Erythroblast (primary cell): ENCODE results near the gene CDK12.
A peak's percentile ranks its signal among the peaks of the same experiment; 100 is the strongest.
"Not testable (repeated sequence)": the region's sequence is repeated elsewhere in the genome, so short reads cannot be mapped to it uniquely, and the experiment has no call there.

Experiments used
- DNase-seq, 2 experiments: peaks; one replicate each; lab custom pipeline; 2025; lab: John Stamatoyannopoulos, UW
- GATA1 ChIP-seq: IDR thresholded peaks from 2 replicates; pipeline ENCODE4 v1.6.1; 2011; ENCODE audit warnings: low read depth, mild to moderate bottlenecking, control low read depth, low read length, moderate library complexity
- POLR2A ChIP-seq: IDR thresholded peaks from 2 replicates; pipeline ENCODE4 v1.6.1; 2011; ENCODE audit warnings: mild to moderate bottlenecking, low read length

The CDK12 gene

DNA sequence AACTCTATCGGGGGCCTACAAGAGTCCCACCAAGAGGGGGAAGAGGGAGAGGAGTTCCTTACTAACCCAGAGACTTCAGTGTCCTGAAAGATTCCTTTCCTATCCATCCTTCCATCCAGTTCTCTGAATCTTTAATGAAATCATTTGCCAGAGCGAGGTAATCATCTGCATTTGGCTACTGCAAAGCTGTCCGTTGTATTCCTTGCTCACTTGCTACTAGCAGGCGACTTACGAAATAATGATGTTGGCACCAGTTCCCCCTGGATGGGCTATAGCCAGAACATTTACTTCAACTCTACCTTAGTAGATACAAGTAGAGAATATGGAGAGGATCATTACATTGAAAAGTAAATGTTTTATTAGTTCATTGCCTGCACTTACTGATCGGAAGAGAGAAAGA is 70.0 kb downstream of the CDK12 start:
- DNase-seq, result no peak

DNA sequence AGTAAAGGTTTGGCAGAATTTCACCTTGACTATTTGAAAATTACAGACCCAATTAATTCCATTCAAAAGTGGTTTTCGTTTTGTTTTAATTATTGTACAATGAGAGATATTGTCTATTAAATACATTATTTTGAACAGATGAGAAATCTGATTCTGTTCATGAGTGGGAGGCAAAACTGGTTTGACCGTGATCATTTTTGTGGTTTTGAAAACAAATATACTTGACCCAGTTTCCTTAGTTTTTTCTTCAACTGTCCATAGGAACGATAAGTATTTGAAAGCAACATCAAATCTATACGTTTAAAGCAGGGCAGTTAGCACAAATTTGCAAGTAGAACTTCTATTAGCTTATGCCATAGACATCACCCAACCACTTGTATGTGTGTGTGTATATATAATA is 72.6 kb downstream of the CDK12 start:
- DNase-seq, result no peak
- TF ChIP-seq GATA1 (no peak), POLR2A (no peak)

More for the DNA sequence above, 70.0 kb downstream of the CDK12 start:
- TF ChIP-seq GATA1 (no peak), POLR2A (no peak)

DNA sequence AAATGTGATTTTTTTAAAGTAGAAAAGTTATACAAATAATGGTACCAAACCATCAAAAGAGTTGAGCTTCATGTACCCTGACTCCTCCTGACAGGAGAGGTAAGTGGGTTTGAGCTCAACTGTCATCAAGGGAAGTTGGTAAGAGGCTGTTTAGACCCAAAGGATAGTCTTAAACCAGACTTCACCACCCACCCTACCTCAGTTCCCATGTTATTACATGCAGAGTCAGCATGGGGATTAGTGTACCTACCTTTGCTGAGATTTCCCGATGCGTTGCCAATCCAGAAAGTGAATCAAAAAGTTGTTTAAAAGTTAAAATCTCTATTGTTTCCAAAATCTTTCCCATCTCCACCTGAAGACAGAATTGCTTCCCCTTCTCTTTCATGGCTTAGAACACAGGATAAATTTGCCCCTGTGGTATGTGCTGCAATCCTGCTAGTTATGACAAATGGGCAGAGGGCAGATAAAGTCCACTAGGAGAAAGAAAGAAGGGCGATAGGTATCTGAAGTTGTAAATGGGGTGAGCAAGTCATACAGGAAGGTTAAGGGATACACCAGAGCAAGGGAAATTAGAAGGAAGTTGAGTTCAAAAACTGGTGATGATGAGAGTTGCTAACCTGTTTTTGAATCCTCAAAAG is 73.6 kb downstream of the CDK12 start:
- DNase-seq, result no peak
- TF ChIP-seq GATA1 (no peak), POLR2A (no peak)

DNA sequence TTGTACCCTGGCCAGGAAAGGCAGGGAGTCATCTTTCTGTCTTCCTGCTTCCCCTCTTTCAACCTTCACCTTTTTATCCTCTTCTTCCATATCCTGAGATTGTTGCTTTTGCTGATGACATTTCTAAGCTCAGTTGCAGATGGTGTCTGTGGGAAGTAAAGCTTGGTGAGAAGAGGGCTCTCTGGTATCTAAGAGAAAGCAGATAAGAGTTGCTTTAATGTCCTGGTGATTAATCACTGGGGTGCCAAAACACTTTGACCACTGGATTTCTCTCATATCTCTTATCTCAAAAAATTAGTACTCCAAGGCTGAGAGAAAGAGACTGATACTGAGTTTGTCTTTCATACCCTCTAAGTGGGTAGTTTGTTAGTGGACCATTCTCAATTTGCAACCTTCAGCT is 75.2 kb downstream of the CDK12 start:
- TF ChIP-seq GATA1 (no peak), POLR2A (no peak)
- peak; percentile 42 to 75 for DNase-seq

DNA sequence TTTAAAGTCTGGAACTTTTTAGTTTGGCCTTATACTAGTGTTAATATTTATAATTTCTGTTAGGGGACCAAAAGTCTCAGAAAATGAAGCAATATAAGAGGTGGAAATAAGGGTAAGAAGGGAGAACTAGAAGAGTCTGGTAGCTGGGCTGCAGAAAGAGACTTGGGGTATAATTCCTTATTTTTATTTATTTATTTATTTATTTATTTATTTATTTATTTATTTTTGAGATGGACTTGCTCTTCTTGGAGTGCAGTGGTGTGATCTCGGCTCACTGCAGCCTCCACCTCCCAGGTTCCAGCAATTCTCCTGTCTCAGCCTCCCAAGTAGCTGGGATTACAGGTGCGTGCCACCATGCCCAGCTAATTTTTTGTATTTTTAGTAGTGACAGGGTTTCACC is 76.1 kb downstream of the CDK12 start:
- not testable (repeated sequence) for DNase-seq

DNA sequence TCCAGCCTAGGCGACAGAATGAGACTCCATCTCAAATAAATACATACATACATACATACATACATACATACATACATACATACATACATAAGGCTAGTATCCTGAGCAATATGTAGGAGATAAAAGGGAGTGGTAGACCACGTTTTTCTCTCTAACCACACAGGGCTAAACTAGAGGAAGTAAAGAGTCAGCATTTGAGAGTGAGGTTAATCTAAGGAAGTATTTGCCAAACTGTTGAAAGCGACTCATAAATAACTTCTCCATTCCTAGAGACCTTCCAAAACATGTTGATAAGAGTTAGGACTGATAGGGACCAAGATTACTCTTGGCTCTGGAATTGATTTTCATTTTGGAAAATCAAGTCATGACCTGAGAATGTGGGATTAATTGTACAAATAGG is 77.6 kb downstream of the CDK12 start:
- no peak for TF ChIP-seq GATA1
- no peak for TF ChIP-seq POLR2A
- no peak for DNase-seq

DNA sequence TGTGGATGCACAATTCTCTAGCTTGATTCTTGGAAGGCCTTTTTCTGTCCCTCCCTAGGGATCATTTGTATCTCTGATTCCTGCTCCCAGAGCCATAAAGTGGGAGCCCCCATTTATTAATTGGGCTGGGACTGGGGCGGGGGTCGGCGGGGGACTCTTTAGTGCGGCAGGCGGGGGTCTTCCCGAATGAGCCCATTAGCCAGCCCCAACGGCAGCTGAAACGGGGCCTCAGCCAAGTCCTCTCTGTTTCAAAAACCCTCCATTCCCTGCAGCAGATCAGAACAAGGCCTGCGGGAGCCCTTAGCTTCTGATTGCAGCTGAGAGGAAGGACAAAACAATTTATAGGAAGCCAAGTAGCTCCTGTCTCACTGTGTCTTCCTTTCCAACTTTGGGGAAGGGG is 79.3 kb downstream of the CDK12 start:
- TF ChIP-seq GATA1 (no peak), POLR2A (no peak)

DNA sequence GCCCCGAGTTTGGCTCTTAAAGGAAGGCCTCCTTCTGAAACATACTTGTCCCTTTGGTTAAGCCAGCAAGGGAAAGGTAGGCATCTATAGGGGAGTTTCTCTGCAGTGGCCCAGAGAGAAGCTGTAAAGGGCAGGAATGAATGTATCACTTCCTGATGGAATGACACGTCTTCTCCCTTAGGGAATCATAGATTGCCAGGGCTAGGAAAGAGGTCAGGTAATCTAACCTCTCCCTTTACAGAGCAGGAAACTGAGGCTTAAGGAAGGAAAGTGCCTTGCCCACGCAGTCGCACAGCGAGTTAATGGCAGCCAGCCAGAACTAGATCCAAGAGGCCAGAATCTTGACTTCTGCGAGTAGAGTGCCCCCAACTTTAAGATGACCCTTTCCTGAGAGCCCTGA is 80.4 kb downstream of the CDK12 start:
- no peak for TF ChIP-seq POLR2A
- TF ChIP-seq GATA1, result no peak

More for the DNA sequence above, 79.3 kb downstream of the CDK12 start:
- DNase-seq, result no peak

DNA sequence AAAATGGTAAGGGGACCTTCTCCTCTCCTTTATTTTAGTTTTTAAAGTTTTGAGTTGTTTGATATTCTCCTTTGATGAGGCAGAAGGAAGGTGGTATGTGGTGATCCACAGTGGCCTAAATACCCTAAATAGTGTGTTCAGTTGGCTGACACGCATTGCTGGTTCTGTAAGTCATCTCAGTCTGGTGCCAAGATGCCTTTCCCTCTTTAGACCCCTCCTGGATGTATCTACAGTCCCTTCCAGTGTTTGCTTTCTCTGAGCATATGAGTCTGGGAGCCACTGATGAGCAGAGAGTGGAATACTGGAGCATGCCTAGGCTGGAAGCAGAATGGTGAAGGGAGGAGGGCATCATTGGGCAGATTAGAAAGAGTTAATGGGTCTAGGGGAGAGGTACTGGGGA is 81.9 kb downstream of the CDK12 start:
- no peak for DNase-seq
- TF ChIP-seq GATA1 (no peak), POLR2A (no peak)

More for the DNA sequence above, 80.4 kb downstream of the CDK12 start:
- DNase-seq, result no peak

DNA sequence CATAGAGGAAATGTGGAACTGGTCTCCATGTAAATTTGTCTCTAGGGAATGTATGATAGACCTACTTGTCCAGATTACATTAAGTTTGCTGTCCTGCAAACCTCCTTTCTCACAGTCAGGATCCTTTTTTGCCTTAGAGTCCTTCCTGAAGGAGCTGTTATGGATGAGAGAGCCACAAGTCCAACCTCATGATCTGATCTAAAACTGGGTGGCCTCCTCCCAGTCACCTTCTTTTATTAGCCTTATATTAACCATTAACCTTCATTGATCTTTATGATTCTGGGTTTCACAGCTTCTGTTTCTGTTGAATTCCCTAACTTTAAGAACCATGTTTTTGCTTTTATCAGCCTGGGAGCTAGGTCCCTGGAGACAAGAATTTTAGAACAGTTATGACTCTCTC is 82.4 kb downstream of the CDK12 start:
- DNase-seq, result no peak
- no peak for TF ChIP-seq GATA1
- no peak for TF ChIP-seq POLR2A

DNA sequence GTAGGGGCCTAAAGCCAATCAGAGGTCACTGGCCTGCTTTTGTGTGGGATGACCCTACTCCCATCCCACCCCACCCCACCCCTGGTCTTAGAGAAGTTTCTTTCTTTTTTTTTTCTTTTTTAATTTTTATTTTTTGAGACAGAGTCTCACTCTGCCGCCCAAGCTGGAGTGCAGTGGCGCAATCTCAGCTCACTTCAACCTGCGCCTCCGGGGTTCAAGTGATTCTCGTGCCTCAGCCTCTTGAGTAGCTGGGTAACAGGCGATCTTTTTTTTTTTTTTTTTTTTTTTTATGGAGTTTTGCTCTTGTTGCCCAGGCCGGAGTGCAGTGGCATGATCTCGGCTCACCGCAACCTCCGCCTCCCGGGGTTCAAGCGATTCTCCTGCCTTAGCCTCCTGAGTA is 83.1 kb downstream of the CDK12 start:
- DNase-seq, result not testable (repeated sequence)

DNA sequence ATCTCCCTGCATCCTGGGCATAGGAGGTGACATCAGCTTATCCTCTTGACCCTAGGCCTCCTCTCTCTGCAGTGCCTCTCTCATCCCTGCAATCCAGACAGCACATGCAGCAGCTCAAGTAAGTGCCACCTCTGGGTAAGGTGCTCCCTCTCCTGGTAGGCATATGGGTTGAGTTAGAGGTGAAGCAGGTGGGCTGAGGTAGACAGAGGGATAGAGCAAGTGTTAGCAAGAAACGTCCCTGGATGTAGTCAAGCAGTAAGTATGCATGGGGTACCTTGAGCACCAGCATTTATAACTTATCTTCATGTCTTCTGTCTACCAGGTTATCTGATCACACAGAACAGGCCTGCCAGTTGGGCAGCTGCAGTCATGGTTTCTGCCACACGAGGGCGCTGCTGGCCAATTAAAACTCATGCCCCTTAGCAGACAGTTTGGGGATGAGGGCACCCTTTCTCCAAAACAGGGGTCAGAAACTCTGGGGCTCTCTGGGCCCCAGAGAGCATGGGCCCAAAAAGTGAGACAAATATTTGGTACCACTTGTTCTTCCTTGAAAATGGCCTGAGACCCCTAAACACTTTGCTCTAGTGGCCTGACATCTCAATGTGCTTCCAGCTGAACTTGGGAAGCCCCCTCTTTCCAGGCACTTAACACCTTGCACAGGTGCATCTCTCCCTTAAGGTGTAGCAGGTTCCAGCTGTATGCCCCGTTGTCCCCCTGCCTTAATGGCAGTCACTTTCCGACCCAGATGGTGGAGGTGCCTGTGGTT is 86.6 kb downstream of the CDK12 start:
- TF ChIP-seq GATA1 (no peak), POLR2A (no peak)
- DNase-seq, result peak; percentile 76 to 85

DNA sequence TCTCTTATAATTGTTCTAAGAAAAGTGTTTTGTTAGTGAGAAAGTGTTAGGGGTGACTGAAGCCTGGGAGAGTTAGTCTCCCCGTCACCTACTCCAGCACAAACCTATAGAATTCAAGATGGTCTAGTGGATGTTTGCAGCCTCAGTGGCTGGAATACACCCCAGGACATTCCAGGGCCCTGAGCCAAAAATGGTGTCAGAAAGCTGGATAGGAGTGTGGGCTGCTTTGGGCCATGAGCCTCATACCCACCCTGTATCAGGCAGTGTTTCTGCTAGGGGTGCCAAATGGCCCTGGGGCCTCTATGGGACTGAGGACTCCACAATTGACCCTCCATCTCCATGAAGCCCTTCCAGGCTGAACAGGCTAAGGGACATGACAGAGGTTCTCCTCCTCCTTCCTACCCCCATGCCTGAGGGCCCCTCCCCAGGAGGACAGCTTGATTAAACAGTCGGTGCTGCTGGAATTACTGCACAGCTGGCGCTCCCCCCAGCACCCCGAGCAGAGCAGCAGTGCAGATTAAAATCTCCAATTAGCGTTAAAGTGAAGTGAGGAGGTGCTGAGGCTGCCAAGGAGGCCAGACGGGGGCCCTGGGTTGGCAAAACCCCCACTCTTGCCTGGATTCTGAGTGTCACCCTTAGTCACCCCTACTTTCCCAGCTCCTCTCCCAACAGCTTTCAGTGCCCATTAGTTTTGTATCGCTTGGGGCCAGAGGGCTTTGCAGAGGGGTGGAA is 87.4 kb downstream of the CDK12 start:
- no peak for TF ChIP-seq POLR2A
- no peak for TF ChIP-seq GATA1
- DNase-seq, result no peak
